ENCODE measurements around the gene OGDH.
A peak's percentile ranks its signal among the peaks of the same experiment; 100 is the strongest.
"Not testable (repeated sequence)": the region's sequence is repeated elsewhere in the genome, so short reads cannot be mapped to it uniquely, and the experiment has no call there.

The OGDH gene

GRCh38 chr7:44698046-44698580 is 91.7 kb downstream of the OGDH start:
- no peak overlapping the region for H3K27ac ChIP-seq
- no peak for DNase-seq (ENCODE audit: low read depth, low spot score)

GRCh38 chr7:44699598-44699997 is 93.2 kb downstream of the OGDH start:
- DNase-seq (ENCODE audit: low read depth, low spot score); H3K27ac ChIP-seq: not testable (repeated sequence)

GRCh38 chr7:44700322-44700721 is 93.9 kb downstream of the OGDH start:
- DNase-seq (ENCODE audit: low read depth, low spot score), result no peak

GRCh38 chr7:44703391-44703790 is 97.0 kb downstream of the OGDH start:
- not testable (repeated sequence) for H3K27ac ChIP-seq; DNase-seq (ENCODE audit: low read depth, low spot score)

More at GRCh38 chr7:44700322-44700721, 93.9 kb downstream of the OGDH start:
- no peak overlapping the region for H3K27ac ChIP-seq

- no peak overlapping the region for H3K27ac ChIP-seq
- no peak for DNase-seq (ENCODE audit: low read depth, low spot score)
Observed at GRCh38 chr7:44703921-44704320, 97.5 kb downstream of the OGDH start.

- no peak for DNase-seq (ENCODE audit: low read depth, low spot score)
Observed at GRCh38 chr7:44705434-44705833, 99.0 kb downstream of the OGDH start.

GRCh38 chr7:44706788-44707557 is 100.5 kb downstream of the OGDH start:
- no peak for DNase-seq (ENCODE audit: low read depth, low spot score)
- no peak overlapping the region for H3K27ac ChIP-seq

More at GRCh38 chr7:44705434-44705833, 99.0 kb downstream of the OGDH start:
- H3K27ac ChIP-seq, result no peak overlapping the region

GRCh38 chr7:44707558-44708230 is 101.3 kb downstream of the OGDH start:
- no peak overlapping the region for H3K27ac ChIP-seq
- DNase-seq (ENCODE audit: low read depth, low spot score), result no peak

GRCh38 chr7:44709011-44709915 is 102.8 kb downstream of the OGDH start:
- H3K27ac ChIP-seq, result no peak overlapping the region

GRCh38 chr7:44709945-44710596 is 103.6 kb downstream of the OGDH start:
- H3K27ac ChIP-seq, result no peak overlapping the region
- DNase-seq (ENCODE audit: low read depth, low spot score), result no peak

More at GRCh38 chr7:44709011-44709915, 102.8 kb downstream of the OGDH start:
- no peak for DNase-seq (ENCODE audit: low read depth, low spot score)

- H3K27ac ChIP-seq, result peak overlapping the region; percentile 17
- DNase-seq (ENCODE audit: low read depth, low spot score), result no peak
Observed at GRCh38 chr7:44711528-44711927, 105.1 kb downstream of the OGDH start.

- no peak for DNase-seq (ENCODE audit: low read depth, low spot score)
- H3K27ac ChIP-seq, result peak overlapping the region; percentile 17
Observed at GRCh38 chr7:44712012-44712411, 105.6 kb downstream of the OGDH start.

GRCh38 chr7:44713141-44713540 is 106.7 kb downstream of the OGDH start:
- DNase-seq (ENCODE audit: low read depth, low spot score), result no peak
- no peak overlapping the region for H3K27ac ChIP-seq

GRCh38 chr7:44713680-44714335 is 107.4 kb downstream of the OGDH start:
- DNase-seq (ENCODE audit: low read depth, low spot score), result no peak
- no peak overlapping the region for H3K27ac ChIP-seq

GRCh38 chr7:44716205-44716604 is 109.8 kb downstream of the OGDH start:
- no peak for DNase-seq (ENCODE audit: low read depth, low spot score)
- H3K27ac ChIP-seq, result no peak overlapping the region

- no peak for DNase-seq (ENCODE audit: low read depth, low spot score)
- no peak overlapping the region for H3K27ac ChIP-seq
Observed at GRCh38 chr7:44720301-44720700, 113.9 kb downstream of the OGDH start.

- H3K27ac ChIP-seq, result no peak overlapping the region
- DNase-seq (ENCODE audit: low read depth, low spot score), result no peak
Observed at GRCh38 chr7:44724276-44724675, 117.8 kb downstream of the OGDH start.

GRCh38 chr7:44726250-44726649 is 119.8 kb downstream of the OGDH start:
- not testable (repeated sequence) for H3K27ac ChIP-seq; DNase-seq (ENCODE audit: low read depth, low spot score)
